Astrocyte (in vitro differentiated cells and primary cell): ENCODE data around the gene VAC14. TPM values are rescaled to one million over a fixed set of nuclear protein-coding genes. Genes with fewer than 3 reads are reported as not detected.

ENCODE experiments used
- DNase-seq: peaks from one replicate; pipeline ENCODE4 v3.0.0-alpha.2; 2010; ENCODE audit warnings: low read depth
- FAIRE-seq: peaks from 2 replicates; lab custom pipeline; 2011; peaks lifted over from hg19 to GRCh38; lab: Jason Lieb, UNC
- H2AFZ ChIP-seq: 2 replicates; pipeline ENCODE4 v1.6.0; 2012; ENCODE audit warnings: low read depth, low read length, inconsistent platforms
- H3K27ac ChIP-seq: 2 replicates; pipeline ENCODE4 v1.5.1; 2011; ENCODE audit warnings: low read depth, low read length, inconsistent platforms
- H3K27me3 ChIP-seq: 2 replicates; pipeline ENCODE4 v1.6.0; 2011; ENCODE audit warnings: low read length, inconsistent platforms; ENCODE audit not compliant: insufficient read depth
- H3K36me3 ChIP-seq: 2 replicates; pipeline ENCODE4 v1.5.1; 2011; ENCODE audit warnings: low read length, inconsistent platforms; ENCODE audit not compliant: insufficient read depth
- H3K4me1 ChIP-seq: 2 replicates; pipeline ENCODE4 v1.5.1; 2011; ENCODE audit warnings: low read length, inconsistent platforms; ENCODE audit not compliant: insufficient read depth
- H3K4me2 ChIP-seq: 2 replicates; pipeline ENCODE4 v1.6.0; 2012; ENCODE audit warnings: low read length, inconsistent platforms
- H3K4me3 ChIP-seq: 2 replicates; pipeline ENCODE4 v1.5.1; 2011; ENCODE audit warnings: low read depth, mild to moderate bottlenecking, low read length, inconsistent platforms; ENCODE audit not compliant: insufficient read depth
- H3K79me2 ChIP-seq: 2 replicates; pipeline ENCODE4 v1.6.0; 2012; ENCODE audit warnings: mild to moderate bottlenecking, low read length, inconsistent platforms; ENCODE audit not compliant: insufficient read depth
- H3K9ac ChIP-seq: 2 replicates; pipeline ENCODE4 v1.6.0; 2012; ENCODE audit warnings: mild to moderate bottlenecking, low read length, inconsistent platforms
- H3K9me3 ChIP-seq: 2 replicates; pipeline ENCODE4 v1.5.1; 2012; ENCODE audit warnings: low read depth, mild to moderate bottlenecking, low read length, inconsistent platforms; ENCODE audit not compliant: insufficient read depth
- H4K20me1 ChIP-seq: 2 replicates; pipeline ENCODE4 v1.6.0; 2012; ENCODE audit warnings: low read length, inconsistent platforms; ENCODE audit not compliant: insufficient read depth
- H3K27ac Mint-ChIP-seq: one replicate; pipeline ENCODE4 v1.8.0; 2021; ENCODE audit warnings: mild to moderate bottlenecking, mixed read lengths; ENCODE audit not compliant: unreplicated experiment
- H3K27me3 Mint-ChIP-seq: one replicate; pipeline ENCODE4 v1.8.0; 2021; ENCODE audit warnings: low read depth, mixed read lengths; ENCODE audit not compliant: unreplicated experiment
- H3K36me3 Mint-ChIP-seq: one replicate; pipeline ENCODE4 v1.8.0; 2021; ENCODE audit warnings: low read depth, mixed read lengths; ENCODE audit not compliant: unreplicated experiment
- H3K4me1 Mint-ChIP-seq: one replicate; pipeline ENCODE4 v1.8.0; 2021; ENCODE audit warnings: low read depth, mixed read lengths; ENCODE audit not compliant: unreplicated experiment
- H3K4me3 Mint-ChIP-seq: one replicate; pipeline ENCODE4 v1.8.0; 2021; ENCODE audit warnings: mild to moderate bottlenecking, moderate library complexity, mixed read lengths; ENCODE audit not compliant: unreplicated experiment
- H3K9me3 Mint-ChIP-seq: one replicate; pipeline ENCODE4 v1.8.0; 2021; ENCODE audit warnings: mild to moderate bottlenecking, mixed read lengths; ENCODE audit not compliant: unreplicated experiment
- EZH2 ChIP-seq: IDR thresholded peaks from 2 replicates; pipeline ENCODE4 v1.6.1; 2012; ENCODE audit warnings: mild to moderate bottlenecking, low read length, inconsistent platforms; ENCODE audit not compliant: insufficient read depth
- total RNA-seq: library from RNA; stranded (reverse); gene quantifications from 2 replicates; pipeline ENCODE4 v1.2.1, GENCODE V29; 2021
- TF ChIP-seq, protein P1 (sequence below): IDR thresholded peaks from 2 replicates; pipeline ENCODE4 v1.5.1; 2011; ENCODE audit warnings: low read depth, mild to moderate bottlenecking, inconsistent platforms, low read length, moderate library complexity; ENCODE audit not compliant: insufficient read depth

Gene VAC14
- total RNA-seq, 1 donor from 2014 or later, result 27.8 TPM

DNA sequence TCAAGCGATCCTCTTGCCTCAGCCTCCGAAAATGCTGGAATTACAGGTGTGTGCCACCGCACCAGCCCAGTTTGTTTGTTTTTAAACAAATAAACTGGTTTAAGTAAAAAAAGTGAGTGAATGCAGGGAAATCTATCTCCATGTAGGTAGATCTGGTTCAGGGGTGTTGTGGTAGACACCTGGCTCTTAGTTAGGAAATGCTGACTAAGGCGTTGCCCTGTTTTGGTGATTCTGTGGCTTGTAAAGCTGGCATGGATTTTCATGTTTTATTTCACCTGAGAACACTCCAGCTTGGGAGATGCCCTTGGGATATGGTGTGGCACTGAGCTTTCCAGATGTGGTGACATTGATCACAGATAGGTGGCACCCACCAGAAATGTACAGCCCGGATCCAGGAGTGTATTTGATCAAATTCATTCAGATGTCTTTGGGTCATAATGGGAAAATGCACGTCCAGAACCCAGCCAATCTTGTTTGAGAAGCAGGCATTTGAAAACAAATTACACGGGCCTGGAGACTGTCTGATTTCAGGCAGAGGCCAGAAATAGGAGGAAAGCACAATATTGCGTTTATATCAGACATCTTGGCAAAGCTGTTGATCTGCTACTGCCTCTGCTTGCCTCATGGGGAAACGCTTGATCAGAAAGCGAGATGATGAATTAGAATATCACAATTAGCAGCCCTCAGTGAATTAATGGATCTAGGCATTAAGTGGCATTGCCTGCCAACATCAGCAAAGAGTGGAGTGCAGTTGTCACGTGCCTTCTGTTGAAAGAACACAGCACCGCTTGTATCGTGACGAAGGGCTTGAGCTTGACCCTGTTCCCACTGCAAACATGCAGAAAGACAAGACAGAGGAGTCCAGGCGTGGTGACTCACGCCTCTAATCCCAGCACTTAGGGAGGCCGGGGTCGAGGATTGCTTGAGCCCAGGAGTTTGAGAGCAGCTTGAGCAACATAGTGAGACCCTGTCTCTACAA lies 161.9 kb downstream of the VAC14 start:
- TF ChIP-seq EZH2, result no peak
- TF ChIP-seq, protein P1, sequence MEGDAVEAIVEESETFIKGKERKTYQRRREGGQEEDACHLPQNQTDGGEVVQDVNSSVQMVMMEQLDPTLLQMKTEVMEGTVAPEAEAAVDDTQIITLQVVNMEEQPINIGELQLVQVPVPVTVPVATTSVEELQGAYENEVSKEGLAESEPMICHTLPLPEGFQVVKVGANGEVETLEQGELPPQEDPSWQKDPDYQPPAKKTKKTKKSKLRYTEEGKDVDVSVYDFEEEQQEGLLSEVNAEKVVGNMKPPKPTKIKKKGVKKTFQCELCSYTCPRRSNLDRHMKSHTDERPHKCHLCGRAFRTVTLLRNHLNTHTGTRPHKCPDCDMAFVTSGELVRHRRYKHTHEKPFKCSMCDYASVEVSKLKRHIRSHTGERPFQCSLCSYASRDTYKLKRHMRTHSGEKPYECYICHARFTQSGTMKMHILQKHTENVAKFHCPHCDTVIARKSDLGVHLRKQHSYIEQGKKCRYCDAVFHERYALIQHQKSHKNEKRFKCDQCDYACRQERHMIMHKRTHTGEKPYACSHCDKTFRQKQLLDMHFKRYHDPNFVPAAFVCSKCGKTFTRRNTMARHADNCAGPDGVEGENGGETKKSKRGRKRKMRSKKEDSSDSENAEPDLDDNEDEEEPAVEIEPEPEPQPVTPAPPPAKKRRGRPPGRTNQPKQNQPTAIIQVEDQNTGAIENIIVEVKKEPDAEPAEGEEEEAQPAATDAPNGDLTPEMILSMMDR, result no peak
- Histone ChIP-seq H3K4me2 (peak overlapping the region; percentile 65), H4K20me1 (no peaks in the 10 kb centered on the region), H3K4me3 (no peak overlapping the region), H3K36me3 (no peaks in the 10 kb centered on the region), H3K27me3 (no peaks in the 10 kb centered on the region), H3K27ac (no peak overlapping the region), H3K79me2 (no peaks in the 10 kb centered on the region), H3K9ac (peak overlapping the region; percentile 42), H3K4me1 (peaks cover 26% of the 10 kb centered on the region), H3K9me3 (no peaks in the 10 kb centered on the region), H2AFZ (peak overlapping the region; percentile 36)
- peaks cover 3% of the 10 kb centered on the region for H3K27me3 Mint-ChIP-seq
- no peaks in the 10 kb centered on the region for H3K9me3 Mint-ChIP-seq
- H3K4me1 Mint-ChIP-seq, result peaks cover 9% of the 10 kb centered on the region
- H3K36me3 Mint-ChIP-seq, result no peaks in the 10 kb centered on the region
- H3K4me3 Mint-ChIP-seq, result no peak overlapping the region
- FAIRE-seq (no peak), DNase-seq (peak; percentile 73)
- no peak overlapping the region for H3K27ac Mint-ChIP-seq

Other genes starting within 250 kb of the VAC14 start
- 0.34 and 0.38 TPM in 2 replicates for gene IL34, start 154.6 kb downstream of the VAC14 start, total RNA-seq
- 31.3 and 38.3 TPM in 2 replicates for gene MTSS2, start 115.1 kb downstream of the VAC14 start, total RNA-seq